Activated T-cell treated with anti-CD3 and anti-CD28 coated beads, Interleukin-2, amount 50 U/mL, for 24 hours (primary cell): Measurements from ENCODE around the gene TMIE.

Source experiments
- DNase-seq: peaks from one replicate; pipeline ENCODE4 v3.0.0-alpha.2; 2020
- H3K27ac Mint-ChIP-seq: 2 replicates; pipeline ENCODE4 v1.8.0; 2020; ENCODE audit warnings: mild to moderate bottlenecking, mixed read lengths
- H3K27me3 Mint-ChIP-seq: 2 replicates; pipeline ENCODE4 v1.8.0; 2020; ENCODE audit warnings: mixed read lengths
- H3K36me3 Mint-ChIP-seq: 2 replicates; pipeline ENCODE4 v1.8.0; 2020; ENCODE audit warnings: low read depth, mixed read lengths
- H3K4me1 Mint-ChIP-seq: 2 replicates; pipeline ENCODE4 v1.8.0; 2020; ENCODE audit warnings: low read depth, mixed read lengths
- H3K4me3 Mint-ChIP-seq: 2 replicates; pipeline ENCODE4 v1.8.0; 2020; ENCODE audit warnings: mild to moderate bottlenecking, moderate library complexity, mixed read lengths
- H3K9me3 Mint-ChIP-seq: 2 replicates; pipeline ENCODE4 v1.8.0; 2020; ENCODE audit warnings: mixed read lengths

Gene TMIE

DNA sequence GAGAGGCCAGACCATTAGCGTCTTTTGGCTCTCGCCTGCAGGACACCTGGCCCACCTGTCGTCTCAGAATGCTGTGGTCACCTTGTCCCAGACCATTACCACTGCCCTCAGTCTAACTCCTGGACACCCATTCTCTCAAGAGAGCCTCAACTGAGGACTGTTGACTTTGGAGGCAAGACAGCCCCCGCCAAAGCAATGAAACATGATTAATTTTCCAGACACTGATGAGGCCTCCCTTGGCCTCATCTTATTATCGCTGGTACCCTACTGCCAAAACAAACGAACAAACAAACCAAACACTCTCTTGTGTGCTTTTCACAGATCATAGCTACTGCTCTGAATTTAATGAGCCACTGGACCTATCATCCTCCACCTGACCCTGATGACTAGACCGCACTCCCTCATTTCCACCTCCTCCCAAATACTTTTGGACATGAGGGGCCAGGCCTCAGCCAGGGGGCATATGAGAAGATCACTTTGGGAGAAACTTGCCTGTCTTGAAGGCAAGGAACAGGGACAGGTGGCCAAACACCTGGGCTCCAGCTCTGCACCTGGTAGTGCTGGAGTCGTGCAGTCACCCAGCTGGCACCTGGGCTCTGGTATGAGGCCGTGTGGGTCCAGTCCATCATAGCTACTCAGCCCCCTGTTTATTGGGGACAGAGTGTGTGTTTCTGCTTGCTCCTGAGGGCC is 35.3 kb upstream of the TMIE start:
- H3K4me1 Mint-ChIP-seq, result no peaks in the 10 kb centered on the region
- no peak overlapping the region for H3K27ac Mint-ChIP-seq
- no peak for DNase-seq
- H3K36me3 Mint-ChIP-seq, result no peaks in the 10 kb centered on the region
- no peaks in the 10 kb centered on the region for H3K27me3 Mint-ChIP-seq
- no peak overlapping the region for H3K4me3 Mint-ChIP-seq
- no peaks in the 10 kb centered on the region for H3K9me3 Mint-ChIP-seq

DNA sequence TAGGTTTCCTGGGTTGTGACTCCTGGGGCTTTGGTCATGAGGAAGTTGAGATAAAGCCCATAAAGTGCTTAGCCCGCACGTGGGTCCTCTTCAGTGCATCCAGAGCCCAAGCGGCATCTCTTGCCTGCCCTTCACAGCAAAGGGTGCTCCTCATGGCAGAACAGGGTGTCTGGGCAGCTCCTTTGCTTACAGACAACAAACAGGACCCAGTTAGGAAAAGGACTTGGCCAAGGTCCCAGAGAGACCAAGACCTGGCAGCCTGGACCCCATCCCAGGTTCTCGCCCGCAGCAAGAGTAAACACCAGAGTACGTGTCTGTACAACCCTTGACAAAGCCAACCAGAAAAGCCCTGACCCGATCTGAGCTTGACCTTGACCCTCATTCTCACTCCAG is 34.7 kb upstream of the TMIE start:
- no peak for DNase-seq
- no peaks in the 10 kb centered on the region for H3K4me1 Mint-ChIP-seq

DNA sequence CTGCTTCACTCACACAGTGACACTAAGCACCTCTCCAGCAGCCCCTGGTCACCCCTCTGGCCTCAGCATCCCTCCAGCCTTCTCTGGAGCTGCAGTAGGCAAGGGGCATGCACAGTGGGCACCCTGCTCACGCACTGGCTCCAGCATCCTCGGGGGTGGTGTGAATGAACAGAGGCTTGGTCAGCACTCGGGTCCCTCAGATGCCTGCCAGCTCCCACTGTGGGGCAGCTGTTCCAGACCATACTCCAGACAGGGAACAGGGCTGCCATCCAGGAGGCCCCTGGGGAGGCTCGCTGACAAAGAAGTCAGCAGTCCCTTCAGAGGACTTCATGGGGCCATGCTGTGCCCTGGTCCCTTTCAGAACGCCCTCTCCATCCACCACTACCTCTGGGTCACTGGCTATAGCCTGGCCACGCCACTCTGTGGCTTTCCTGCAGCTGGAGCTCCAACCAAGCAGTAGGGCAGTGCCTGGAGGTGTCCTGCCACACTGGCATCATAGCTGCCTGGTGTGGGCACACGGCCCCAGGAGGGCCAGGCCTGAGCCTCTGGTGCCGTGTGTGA is 34.1 kb upstream of the TMIE start:
- no peaks in the 10 kb centered on the region for H3K36me3 Mint-ChIP-seq
- H3K27me3 Mint-ChIP-seq, result no peaks in the 10 kb centered on the region
- H3K4me1 Mint-ChIP-seq, result no peaks in the 10 kb centered on the region
- H3K9me3 Mint-ChIP-seq, result no peaks in the 10 kb centered on the region
- DNase-seq, result no peak
- no peak overlapping the region for H3K27ac Mint-ChIP-seq
- no peak overlapping the region for H3K4me3 Mint-ChIP-seq

More for the DNA sequence above, 34.7 kb upstream of the TMIE start:
- no peak overlapping the region for H3K4me3 Mint-ChIP-seq
- no peaks in the 10 kb centered on the region for H3K27me3 Mint-ChIP-seq
- H3K9me3 Mint-ChIP-seq, result no peaks in the 10 kb centered on the region
- H3K36me3 Mint-ChIP-seq, result no peaks in the 10 kb centered on the region
- no peak overlapping the region for H3K27ac Mint-ChIP-seq

DNA sequence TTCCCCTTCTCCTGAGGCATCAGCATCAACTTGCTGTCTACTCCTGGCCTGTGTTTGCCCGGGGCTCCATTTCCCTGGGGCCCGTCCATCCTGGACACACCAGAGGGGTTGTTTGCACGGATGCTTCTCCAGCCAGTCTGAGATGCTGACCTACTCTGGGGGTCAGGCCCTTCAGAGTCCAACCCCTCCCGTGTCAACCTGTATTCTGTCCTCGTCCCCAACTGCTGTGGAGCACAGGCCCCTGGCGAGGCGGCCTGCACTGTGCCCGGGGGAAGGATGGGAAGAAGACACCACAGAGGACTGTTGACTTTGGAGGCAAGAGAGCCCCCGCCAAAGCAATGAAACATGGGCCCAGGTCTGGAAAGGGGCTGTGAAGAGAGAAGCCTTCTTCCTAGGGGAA is 33.5 kb upstream of the TMIE start:
- Mint-ChIP-seq H3K27ac (no peak overlapping the region), H3K4me1 (no peaks in the 10 kb centered on the region), H3K9me3 (no peaks in the 10 kb centered on the region), H3K4me3 (no peak overlapping the region), H3K27me3 (no peaks in the 10 kb centered on the region), H3K36me3 (no peaks in the 10 kb centered on the region)
- peak; percentile 18 for DNase-seq

DNA sequence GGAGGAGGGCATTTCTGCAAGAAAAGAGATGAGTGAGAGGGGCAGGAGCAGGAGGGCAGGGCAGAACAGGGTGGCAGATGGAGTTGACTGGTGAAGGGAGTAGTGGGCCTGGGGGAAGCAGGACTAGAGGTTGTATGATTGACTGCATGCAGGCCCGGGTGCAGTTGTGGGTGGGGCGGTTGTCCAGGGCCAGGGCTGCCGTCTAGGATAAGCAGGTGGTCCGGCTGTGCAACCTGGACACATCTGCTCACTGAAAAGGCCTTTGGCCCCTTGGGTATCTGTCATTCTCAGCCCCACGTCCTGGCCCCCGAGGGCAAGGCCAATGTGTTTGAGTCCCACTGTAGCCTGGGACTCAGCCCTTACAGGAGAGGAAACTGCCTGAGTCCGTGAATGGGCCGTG is 33.1 kb upstream of the TMIE start:
- Mint-ChIP-seq H3K27me3 (no peaks in the 10 kb centered on the region), H3K4me3 (no peak overlapping the region), H3K9me3 (no peaks in the 10 kb centered on the region), H3K4me1 (no peaks in the 10 kb centered on the region), H3K36me3 (no peaks in the 10 kb centered on the region), H3K27ac (no peak overlapping the region)
- peak; percentile 18 for DNase-seq

DNA sequence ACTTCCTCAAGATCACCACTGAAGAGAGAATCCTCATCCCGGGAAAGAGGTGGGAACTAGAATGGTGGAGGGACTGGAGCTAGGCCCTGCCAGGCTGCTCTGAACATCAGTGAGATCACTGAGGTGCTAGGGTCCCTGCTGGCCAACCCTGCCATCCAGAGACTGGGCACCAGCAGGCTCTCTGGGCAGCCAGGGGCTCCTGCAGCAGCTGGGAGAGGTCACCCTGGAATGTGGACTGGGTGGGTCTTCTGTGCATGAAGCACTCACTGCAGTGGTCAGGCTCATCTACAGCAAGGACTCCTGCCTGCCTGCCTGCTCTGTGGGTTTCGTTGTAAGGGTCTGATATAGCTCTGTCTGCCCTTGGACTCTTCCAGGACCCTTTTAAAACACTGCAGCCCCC is 32.6 kb upstream of the TMIE start:
- no peak overlapping the region for H3K4me3 Mint-ChIP-seq
- no peaks in the 10 kb centered on the region for H3K27me3 Mint-ChIP-seq
- H3K36me3 Mint-ChIP-seq, result peaks cover 2% of the 10 kb centered on the region
- no peak overlapping the region for H3K27ac Mint-ChIP-seq
- no peaks in the 10 kb centered on the region for H3K4me1 Mint-ChIP-seq
- no peaks in the 10 kb centered on the region for H3K9me3 Mint-ChIP-seq
- DNase-seq, result peak; percentile 20

DNA sequence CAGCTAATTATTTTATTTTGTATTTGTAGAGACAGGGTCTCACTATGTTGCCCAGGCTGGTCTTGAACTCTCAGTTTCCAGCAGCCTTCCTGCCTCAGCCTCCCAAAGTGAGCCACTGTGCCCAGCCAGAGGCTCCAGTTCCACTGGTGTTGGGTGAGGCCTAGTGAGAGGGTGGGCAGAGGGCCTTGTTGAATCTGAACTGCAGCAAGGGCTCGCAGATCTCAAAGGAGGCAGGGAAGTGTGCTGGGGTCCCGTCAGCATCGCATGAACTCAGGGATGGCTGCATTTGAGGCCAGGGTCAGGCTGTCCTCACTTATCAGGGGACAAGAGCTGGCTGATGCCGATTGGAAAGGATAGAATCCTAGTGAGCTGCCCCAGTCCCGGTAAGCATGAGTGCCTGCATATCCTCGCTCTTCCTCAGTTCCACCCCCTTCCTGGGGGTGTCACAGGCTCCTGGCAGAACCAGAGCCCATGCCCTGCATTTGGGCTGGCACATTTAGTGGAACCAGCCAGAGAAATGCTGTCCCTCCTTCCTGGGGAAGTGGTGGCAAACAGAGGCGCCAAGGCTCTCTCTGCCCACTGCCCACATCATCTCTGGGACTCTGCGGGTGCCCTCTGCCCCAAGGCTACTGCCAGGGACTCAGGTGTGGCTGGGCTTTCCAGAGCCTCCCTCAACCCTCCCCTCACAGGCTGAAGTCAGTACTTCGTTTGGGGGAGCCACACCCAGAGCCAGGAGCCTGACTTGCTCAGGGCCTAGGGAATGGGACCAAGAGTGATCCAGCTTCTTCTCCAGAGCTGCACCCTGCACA is 31.8 kb upstream of the TMIE start:
- Mint-ChIP-seq H3K27ac (no peak overlapping the region), H3K9me3 (no peaks in the 10 kb centered on the region), H3K36me3 (peaks cover 4% of the 10 kb centered on the region), H3K4me1 (no peaks in the 10 kb centered on the region), H3K4me3 (no peak overlapping the region), H3K27me3 (no peaks in the 10 kb centered on the region)
- DNase-seq, result peak; percentile 13

DNA sequence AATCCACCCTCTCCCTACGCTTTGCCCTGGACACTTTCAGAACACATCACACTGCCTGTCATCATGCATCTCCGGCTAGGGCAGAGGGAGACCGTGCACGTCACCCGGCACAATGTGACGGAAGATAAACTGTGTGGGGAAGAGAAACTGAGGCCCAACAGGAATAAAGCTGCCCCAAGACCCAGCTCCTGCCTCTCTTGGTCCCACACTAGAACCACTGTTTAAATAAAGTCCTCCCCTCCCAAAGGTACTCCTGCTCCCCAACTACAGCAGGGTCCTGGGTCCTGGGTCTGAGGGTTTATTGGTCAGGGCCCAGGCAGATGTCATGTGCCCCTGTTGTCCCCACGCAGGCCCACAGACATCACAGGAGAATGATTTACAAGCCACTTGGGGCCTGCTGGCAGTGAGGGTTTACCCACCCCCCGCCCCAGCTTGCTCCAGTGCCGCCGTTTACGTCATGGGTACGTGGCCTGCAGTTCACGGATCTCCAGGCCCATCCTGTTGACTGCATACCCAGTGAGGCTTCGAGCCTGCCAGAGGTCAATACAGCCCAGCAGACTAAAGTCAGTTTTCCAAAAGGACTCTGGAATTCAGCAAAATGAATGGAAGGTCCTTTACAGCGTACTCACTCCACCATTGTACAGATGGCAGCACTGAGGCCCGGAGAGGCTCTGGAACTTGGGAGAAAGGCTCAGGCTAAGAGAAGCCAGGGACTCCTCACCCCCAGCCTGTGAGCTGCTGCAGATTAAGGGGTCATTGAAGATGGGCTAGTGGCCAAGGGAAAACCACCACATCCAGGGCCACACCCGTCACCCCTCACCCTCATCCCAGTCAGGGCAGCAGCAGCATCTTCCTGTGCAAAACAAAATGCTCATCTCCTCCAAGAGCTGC is 30.9 kb upstream of the TMIE start:
- H3K4me1 Mint-ChIP-seq, result no peaks in the 10 kb centered on the region
- H3K9me3 Mint-ChIP-seq, result no peaks in the 10 kb centered on the region
- H3K27me3 Mint-ChIP-seq, result no peaks in the 10 kb centered on the region
- DNase-seq, result no peak
- H3K4me3 Mint-ChIP-seq, result no peak overlapping the region
- H3K27ac Mint-ChIP-seq, result no peak overlapping the region
- H3K36me3 Mint-ChIP-seq, result peaks cover 5% of the 10 kb centered on the region

DNA sequence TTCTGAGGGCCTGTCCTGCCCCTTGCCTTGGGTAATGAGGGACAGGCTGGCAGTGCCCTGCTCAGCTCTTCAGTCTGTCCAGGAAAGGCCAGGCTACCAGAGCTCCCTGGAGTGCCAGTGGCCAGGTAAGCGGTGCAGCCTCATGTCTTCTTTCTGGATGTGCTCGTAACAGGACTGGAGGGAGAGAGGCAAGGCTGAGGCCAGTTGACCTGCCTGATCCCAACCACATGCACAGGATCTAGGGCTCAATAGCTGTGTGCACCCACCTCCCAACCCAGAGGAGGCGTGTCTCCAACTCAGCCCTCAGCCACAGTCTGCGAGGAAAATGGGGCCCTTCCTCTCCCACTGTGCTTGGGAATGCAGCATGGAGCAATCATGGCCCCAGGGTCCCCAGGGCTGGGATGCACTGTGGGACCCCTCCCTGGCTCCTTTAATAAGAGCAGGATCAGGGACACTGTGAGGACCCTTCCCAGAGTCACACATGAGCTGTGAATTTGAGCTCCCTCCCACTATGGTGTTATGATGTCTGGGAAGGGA is 30.2 kb upstream of the TMIE start:
- Mint-ChIP-seq H3K4me1 (no peaks in the 10 kb centered on the region), H3K9me3 (no peaks in the 10 kb centered on the region), H3K36me3 (peaks cover 5% of the 10 kb centered on the region), H3K27me3 (no peaks in the 10 kb centered on the region), H3K4me3 (no peak overlapping the region), H3K27ac (no peak overlapping the region)
- no peak for DNase-seq

DNA sequence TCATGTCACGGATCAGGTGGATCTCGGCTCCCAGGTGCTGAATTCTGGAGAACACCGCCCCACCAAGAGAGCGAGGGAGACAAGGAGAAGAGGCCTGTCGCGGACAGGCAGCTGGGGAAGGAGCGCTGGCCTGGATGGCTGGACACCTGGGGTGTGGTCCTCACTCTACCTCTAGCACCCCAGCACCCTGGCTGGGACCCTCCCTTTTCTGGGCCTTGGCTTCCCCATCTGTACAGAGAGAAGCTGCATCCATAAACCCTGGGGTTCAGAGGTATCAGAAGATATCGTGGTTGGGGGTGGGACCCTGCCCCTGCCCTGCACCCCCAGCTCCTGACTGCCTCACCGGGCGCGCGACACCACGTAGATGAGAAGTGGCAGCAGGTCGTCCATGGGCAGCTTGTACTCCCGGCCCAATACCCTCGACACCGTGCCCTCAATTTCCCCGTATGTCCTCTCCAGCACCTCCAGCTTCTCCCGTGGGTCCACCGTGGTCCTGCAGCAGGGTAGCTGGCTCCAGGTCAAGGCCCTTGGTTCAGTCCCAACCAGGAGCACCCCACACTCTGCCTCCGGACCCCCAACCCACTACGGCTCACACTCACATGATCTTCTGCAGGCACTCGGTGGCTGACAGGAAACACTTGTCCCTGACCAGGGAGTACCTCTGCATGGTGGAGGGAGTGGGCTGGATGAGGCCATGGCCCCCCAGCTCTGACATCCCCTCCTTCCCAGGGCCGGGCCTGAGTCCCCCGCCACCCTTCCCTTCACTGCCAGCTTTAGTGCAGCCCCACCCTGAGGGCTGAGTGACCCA is 29.4 kb upstream of the TMIE start:
- no peak for DNase-seq
- no peaks in the 10 kb centered on the region for H3K9me3 Mint-ChIP-seq
- H3K4me3 Mint-ChIP-seq, result no peak overlapping the region
- no peaks in the 10 kb centered on the region for H3K4me1 Mint-ChIP-seq
- H3K27me3 Mint-ChIP-seq, result no peaks in the 10 kb centered on the region
- H3K36me3 Mint-ChIP-seq, result peaks cover 5% of the 10 kb centered on the region
- no peak overlapping the region for H3K27ac Mint-ChIP-seq

DNA sequence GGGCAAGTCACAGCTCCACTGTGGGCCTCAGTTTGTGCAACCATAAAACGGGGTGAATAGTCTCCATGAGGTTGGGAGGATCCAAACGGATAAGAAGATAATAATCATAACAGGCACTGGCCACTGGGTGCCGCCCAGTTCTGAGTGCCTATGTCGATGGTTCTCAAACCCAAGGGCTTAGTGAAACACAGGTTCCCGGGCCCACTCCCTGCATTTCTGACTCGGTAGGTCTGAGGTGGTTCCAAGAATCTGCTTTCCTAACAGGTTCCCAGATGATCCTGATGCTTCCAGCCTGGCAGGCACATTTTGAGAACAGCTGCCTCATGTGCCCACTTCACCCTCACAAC is 28.9 kb upstream of the TMIE start:
- Mint-ChIP-seq H3K27me3 (no peaks in the 10 kb centered on the region), H3K4me3 (no peak overlapping the region), H3K4me1 (no peaks in the 10 kb centered on the region), H3K36me3 (peaks cover 5% of the 10 kb centered on the region), H3K9me3 (no peaks in the 10 kb centered on the region), H3K27ac (no peak overlapping the region)
- no peak for DNase-seq

DNA sequence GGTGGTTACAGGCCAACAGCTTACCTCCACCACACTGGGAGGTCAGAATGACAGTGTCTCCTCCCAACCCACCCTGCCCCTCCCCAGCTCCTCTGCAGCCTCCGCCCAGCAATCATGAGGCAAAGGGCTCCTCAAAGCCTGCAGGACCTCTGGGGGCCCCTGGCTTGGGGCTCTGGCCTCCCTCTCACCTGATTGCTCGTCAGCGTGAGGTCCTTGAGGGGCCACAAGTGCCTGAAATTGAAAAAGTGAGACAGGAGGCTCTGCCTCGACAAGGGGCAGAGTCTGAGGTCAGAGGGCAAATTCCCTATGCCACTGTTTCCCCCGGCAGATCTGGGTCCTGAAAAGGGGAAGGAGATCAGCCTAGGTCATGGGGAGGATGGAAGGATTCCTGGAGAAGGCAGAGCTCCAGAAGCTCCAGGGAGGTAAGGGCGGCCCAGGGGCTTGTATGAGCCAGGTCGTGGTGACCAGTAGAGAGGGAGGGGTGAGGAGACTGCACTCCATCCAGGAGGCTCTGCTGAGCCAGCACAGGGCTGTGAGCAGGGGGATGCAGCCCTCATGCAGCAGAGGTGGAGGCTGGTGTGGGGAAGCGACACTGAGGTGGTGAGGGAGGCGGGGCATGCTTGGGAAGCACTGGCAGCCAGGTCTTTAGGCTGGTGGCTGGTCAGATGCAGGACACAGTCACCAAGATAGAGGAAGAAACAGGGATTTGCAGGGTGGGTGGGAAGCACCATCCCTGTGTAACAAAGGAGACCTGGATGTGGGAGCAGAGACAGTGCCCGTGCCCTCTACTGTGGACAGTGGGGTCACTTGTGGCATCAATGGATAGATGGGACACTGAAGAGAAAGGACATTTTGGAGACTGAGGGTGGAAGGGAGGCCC is 27.8 kb upstream of the TMIE start:
- no peak for DNase-seq
- Mint-ChIP-seq H3K27me3 (no peaks in the 10 kb centered on the region), H3K4me1 (no peaks in the 10 kb centered on the region), H3K27ac (no peak overlapping the region), H3K4me3 (no peak overlapping the region), H3K36me3 (peaks cover 5% of the 10 kb centered on the region), H3K9me3 (no peaks in the 10 kb centered on the region)
